Pons (tissue), 1 donor: ENCODE measurements around the gene NEUROG2.
"Not testable (repeated sequence)": the region's sequence is repeated elsewhere in the genome, so short reads cannot be mapped to it uniquely, and the experiment has no call there.

Source experiments
- DNase-seq: peaks from one replicate; pipeline ENCODE4 v3.0.0-alpha.2; 2016; ENCODE audit warnings: low spot score

Gene NEUROG2

DNA sequence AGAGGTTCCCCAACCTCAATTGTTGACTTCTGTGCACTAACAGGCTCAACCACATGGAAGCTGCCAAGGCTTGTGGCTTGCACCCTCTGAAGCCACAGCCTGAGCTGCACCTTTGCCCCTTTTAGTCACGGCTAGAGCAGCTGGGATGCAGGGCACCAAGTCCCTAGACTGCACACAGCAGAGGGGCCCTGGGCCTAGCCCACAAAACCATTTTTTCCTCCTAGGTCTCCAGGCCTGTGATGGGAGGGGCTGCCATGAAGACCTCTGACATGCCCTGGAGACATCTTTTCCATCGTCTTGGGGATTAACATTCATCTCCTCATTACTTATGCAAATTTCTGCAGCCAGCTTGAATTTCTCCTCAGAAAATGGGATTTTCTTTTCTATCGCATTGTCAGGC, 25.2 kb downstream of the NEUROG2 start:
- not testable (repeated sequence) for DNase-seq

GRCh38 chr4:112485930-112486329, 30.1 kb downstream of the NEUROG2 start:
- no peak for DNase-seq

DNA sequence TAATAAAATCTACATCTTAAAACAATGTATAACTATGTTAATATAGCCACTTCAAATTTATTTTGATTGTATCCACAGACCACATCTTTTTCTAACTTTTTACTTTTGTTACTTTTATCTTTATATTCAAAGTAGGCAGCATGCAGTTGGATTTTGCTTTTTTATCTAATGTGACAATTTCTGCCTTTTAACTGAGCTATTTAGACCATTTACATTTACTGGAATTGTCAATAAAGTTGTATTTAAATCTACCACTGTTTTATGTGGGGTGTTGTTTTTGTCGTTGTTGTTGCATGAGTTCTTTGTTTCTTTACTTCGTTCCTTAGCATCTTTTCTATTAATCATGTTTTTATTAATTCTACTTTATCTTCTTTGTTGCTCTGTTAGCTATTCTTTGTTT, 42.0 kb downstream of the NEUROG2 start:
- DNase-seq, result no peak

GRCh38 chr4:112472318-112472717, 43.7 kb downstream of the NEUROG2 start:
- DNase-seq, result no peak
